NCI-H1436 treated with DMSO at 0.1 percent for 48 hours (cell line): ENCODE measurements around the gene CBY1.

Experiments
- DNase-seq: peaks from one replicate; lab custom pipeline; 2025; lab: John Stamatoyannopoulos, UW

CBY1 gene

GRCh38 chr22:38700789-38701628, 44.6 kb downstream of the CBY1 start, which contains the start of gene JOSD1:
JOSD1 (minus strand) TSS chr22:38700943; CDS start chr22:38699987, 956 bp downstream.
- DNase-seq: peak; percentile 39

GRCh38 chr22:38704654-38705234, 48.3 kb downstream of the CBY1 start:
- DNase-seq: no peak

GRCh38 chr22:38705235-38706100, 49.0 kb downstream of the CBY1 start, which contains the start of gene GTPBP1:
GTPBP1 (plus strand) TSS chr22:38705944; CDS start chr22:38705956, 12 bp downstream.
- DNase-seq: peak; percentile 100

- DNase-seq: no peak
These were observed 49.9 kb downstream of the CBY1 start for GRCh38 chr22:38706101-38706900.

GRCh38 chr22:38706901-38707195, 50.4 kb downstream of the CBY1 start:
- no peak for DNase-seq

- no peak for DNase-seq
These were observed 50.9 kb downstream of the CBY1 start for GRCh38 chr22:38707346-38707745.

DNA sequence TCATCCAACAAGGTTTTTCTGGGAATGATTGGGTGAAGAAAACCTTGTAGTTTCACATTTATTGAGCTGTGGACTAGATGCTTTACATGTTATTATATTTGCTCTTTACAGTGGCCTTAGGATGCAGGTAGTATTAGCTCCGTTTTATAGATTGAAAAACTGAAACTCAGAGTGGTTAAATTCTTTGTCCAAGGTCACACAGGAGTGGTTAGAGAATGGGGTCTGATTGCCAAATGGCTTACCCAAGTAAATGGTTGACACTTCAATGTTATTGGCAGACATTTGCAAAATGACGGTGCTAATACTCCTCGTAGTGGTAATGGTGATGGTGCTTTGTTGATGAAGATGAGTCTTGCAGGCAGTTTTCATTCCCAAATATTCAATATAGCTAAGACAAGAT, 51.5 kb downstream of the CBY1 start:
- no peak for DNase-seq

DNA sequence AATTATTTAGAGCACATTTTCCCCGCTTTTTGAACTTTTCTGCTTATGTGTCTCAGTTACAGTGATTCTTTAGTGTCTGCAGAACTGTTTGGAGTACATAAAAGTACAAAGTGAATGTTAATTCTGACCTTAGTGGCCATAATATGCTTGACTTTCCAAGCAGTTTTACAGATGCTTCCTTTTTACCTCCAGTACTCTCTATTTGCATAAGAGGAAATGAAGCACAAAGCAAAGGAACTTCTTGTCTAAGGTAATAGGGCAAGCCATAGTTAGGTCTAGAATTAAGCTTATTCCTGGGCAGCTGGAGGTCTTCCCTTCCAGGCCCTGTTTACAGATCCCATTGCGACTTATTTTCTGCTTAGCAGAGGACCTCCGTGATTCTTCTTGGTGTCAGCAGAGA, 52.9 kb downstream of the CBY1 start:
- no peak for DNase-seq

DNA sequence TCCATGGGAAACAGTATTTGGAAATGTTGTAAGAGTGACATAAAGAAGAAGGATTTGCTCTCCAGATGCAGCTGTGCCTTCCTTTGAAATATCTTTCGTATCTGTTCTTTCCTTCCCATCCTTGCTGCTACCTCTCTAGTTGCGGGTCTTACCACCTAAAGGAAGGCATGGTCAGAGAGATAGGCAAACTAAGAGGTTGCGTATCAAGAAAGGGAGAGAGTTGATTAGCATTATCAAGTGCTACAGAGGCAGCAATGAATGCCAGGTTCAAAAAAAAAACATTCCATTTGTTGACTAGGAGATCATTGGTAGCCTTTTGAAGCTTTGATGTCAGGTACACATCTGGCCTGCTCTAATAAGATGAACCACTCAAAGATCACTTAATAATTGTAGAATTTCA, 53.9 kb downstream of the CBY1 start:
- DNase-seq: no peak

GRCh38 chr22:38710866-38711265, 54.4 kb downstream of the CBY1 start:
- DNase-seq: no peak

- no peak for DNase-seq
These were observed 56.2 kb downstream of the CBY1 start for GRCh38 chr22:38712486-38713207.

- no peak for DNase-seq
These were observed 57.5 kb downstream of the CBY1 start for GRCh38 chr22:38713921-38714320.

DNA sequence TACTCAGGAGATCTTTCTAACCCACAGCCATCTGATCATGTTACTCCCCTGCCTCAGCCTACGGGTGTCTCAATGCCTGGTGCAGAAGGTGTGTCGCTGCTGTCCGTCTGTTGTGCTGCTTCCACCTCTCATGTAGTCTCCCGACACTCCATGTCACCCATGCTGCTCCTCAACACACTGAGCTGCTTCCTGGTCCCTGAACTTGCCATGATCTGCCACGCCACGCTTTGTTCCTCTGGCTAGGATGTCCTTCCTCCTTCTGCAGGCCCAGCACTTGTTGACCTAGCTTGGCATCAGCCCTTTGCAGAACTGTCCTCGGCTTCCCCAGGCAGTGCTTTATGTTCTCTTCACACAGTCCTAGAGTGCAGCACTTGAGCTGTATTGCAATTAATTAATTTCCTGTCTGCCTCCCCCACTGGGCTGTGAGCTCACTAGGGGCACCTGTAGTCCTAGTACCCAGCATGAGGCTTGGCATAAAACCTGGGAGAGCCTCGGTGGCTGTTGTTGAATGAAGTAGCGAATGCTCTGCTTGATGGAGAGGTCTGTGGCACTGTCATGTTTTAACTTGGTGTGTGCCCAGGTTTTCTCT, 58.8 kb downstream of the CBY1 start:
- DNase-seq: no peak

- no peak for DNase-seq
These were observed 59.4 kb downstream of the CBY1 start for GRCh38 chr22:38715852-38716251.

- no peak for DNase-seq
These were observed 59.8 kb downstream of the CBY1 start for GRCh38 chr22:38716271-38716670.

- DNase-seq: no peak
These were observed 60.4 kb downstream of the CBY1 start for GRCh38 chr22:38716826-38717225.

DNA sequence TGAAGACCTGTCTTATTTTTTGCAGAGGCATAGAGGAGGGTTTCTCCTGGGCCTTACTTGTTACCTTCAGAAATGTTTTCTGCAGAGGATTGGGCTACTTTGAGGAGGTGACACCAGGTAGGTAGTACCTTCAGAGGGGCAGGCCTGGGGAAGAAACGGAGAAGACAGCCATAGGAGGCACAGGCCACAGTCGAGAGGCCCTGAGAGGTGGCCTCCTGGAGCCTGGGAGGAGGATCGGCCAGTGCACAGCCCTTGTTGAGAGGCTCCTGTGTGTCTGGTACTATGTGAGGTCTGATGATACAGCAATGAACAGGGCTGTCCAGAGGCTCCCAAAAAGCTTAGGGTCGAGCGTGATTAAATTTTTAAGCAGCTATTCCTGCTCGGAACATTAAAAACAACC, 60.8 kb downstream of the CBY1 start:
- no peak for DNase-seq

- no peak for DNase-seq
These were observed 62.0 kb downstream of the CBY1 start for GRCh38 chr22:38718414-38718813.

DNA sequence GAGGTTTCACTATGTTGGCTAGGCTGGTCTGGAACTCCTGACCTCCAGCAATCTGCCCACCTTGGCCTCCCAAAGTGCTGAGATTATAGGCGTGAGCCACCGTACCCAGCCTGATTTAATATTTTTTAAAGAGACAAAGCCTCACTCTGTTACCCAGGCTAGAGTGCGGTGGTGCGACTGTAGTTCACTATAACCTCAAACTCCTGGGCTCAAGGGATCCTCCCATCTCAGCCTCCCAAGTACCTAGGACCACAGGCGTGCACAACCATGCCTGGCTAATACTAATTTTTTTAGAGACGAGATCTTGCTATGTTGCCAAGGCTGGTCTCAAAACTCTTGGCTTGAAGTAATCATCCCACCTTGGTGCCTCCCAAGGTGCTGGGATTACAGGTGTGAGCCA, 62.8 kb downstream of the CBY1 start:
- no peak for DNase-seq

- DNase-seq: no peak
These were observed 63.9 kb downstream of the CBY1 start for GRCh38 chr22:38720350-38720749.

DNA sequence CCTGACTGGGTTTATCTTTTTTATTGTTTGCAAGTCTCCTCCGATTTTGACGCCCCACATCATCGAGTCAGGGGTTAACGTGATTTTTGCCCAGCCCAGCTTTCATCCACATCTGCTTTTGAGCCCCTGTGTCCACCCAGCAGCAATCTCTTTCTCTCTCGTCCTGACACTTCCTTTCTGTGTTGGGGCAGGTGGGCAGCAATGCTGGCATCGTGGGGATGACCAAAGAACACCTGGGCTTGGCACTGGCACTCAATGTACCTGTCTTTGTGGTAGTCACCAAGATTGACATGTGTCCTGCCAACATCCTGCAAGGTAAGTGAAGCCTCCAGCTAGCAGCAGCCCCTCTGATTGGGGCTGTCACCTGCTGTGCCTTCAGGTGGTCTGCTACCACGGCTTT, 65.1 kb downstream of the CBY1 start:
- no peak for DNase-seq
